Esophagus muscularis mucosa (tissue), 4 donors: Measurements from ENCODE around the gene ARSI. TPM values are rescaled to one million over a fixed set of nuclear protein-coding genes. Genes with fewer than 3 reads are reported as not detected.

Experiments used
- DNase-seq: peaks from one replicate; pipeline ENCODE4 v3.0.0-alpha.2; 2017; ENCODE audit errors: extremely low spot score
- H3K27ac ChIP-seq, 4 donors: fragments of 200-600 bp; sonication (generic); replicated peaks in 1 of 4; 1 replicate in 3 of 4; 2 replicates in 1 of 4; pipeline ENCODE4 v1.5.1; 2016 to 2019; ENCODE audit warnings: mild to moderate bottlenecking in 1 of 4
- H3K27me3 ChIP-seq, 4 donors: fragments of 200-600 bp; sonication (generic); one replicate each; pipeline versions ENCODE4 v1.5.1 to v1.6.0; 2016 to 2019
- H3K36me3 ChIP-seq, 4 donors: fragments of 200-600 bp; sonication (generic); one replicate each; pipeline ENCODE4 v1.5.1; 2016 to 2019
- H3K4me1 ChIP-seq, 4 donors: fragments of 200-600 bp; sonication (generic); one replicate each; pipeline ENCODE4 v1.5.1; 2016 to 2019
- H3K4me3 ChIP-seq, 4 donors: fragments of 200-600 bp; sonication (generic); 1 replicate in 2 of 4; 2 replicates in 2 of 4; pipeline ENCODE4 v1.5.1; 2016 to 2019; ENCODE audit warnings: mild to moderate bottlenecking in 4 of 4, moderate library complexity in 1 of 4
- H3K9me3 ChIP-seq, 4 donors: fragments of 200-600 bp; sonication (generic); 1 replicate in 3 of 4; 2 replicates in 1 of 4; pipeline ENCODE4 v1.5.1; 2016 to 2019
- CTCF ChIP-seq, 3 experiments: fragments of 200-600 bp in 2 of 3; fragments of 450-650 bp in 1 of 3; sonication (generic) in 2 of 3; IDR thresholded peaks; one replicate each; pipeline ENCODE4 v1.5.1; 2017 to 2019; ENCODE audit warnings: antibody characterized with exemption in 3 of 3, mild to moderate bottlenecking in 2 of 3, moderate library complexity in 1 of 3
- EP300 ChIP-seq: sonication (generic); formaldehyde crosslinking; IDR thresholded peaks from one replicate; pipeline ENCODE4 v1.6.1; 2017; ENCODE audit warnings: antibody characterized with exemption
- POLR2A ChIP-seq: fragments of 450-650 bp; IDR thresholded peaks from one replicate; pipeline ENCODE4 v1.6.1; 2017; ENCODE audit warnings: antibody characterized with exemption, moderate library complexity, mild to moderate bottlenecking, low read depth
- POLR2AphosphoS5 ChIP-seq, 2 donors: sonication (generic); formaldehyde crosslinking; IDR thresholded peaks; one replicate each; pipeline ENCODE4 v1.6.1; 2017; ENCODE audit warnings: antibody characterized with exemption in 2 of 2
- WGBS: methylation state at CpG from one replicate; pipeline ENCODE4 v1.1.5; 2018; 5-methylcytosine and 5-hydroxymethylcytosine counted together
- intact Hi-C: fragments of 100-400 bp; cut with DNase I; formaldehyde crosslinking; loops from one replicate; pipeline ENCODE4 v1.15.1; 2023
- total RNA-seq, 4 donors: library from RNA; depleted of rRNA; stranded (reverse); fragments of >200 nt; gene quantifications; one replicate each; pipeline versions ENCODE4 v1.1.0 to v1.2.1, GENCODE V29; 2016

The ARSI gene
- total RNA-seq, 4 donors from 2014 or later = 5.8 to 20.6 (median 10.1) TPM

- peaks cover 2 to 20% (median 13%) of the 10 kb centered on the region in 4 donors for H3K4me1 ChIP-seq
- no peaks in the 10 kb centered on the region for H3K36me3 ChIP-seq
- no peaks in the 10 kb centered on the region for H3K9me3 ChIP-seq
- intact Hi-C loops = no loop called here
- no peak for DNase-seq
- no peaks in the 10 kb centered on the region for H3K27me3 ChIP-seq
- TF ChIP-seq POLR2AphosphoS5 (IDR thresholded peaks at IDR 0.05) (no peak), CTCF (IDR thresholded peaks at IDR 0.05) (no peak), POLR2A (no peak), EP300 (no peak)
- no peak overlapping the region for H3K4me3 ChIP-seq
- WGBS = 80% methylated on average over 8 of the region's 8 CpGs
- H3K27ac ChIP-seq = no peak overlapping the region
Observed at GRCh38 chr5:150323819-150324218, 21.1 kb upstream of the ARSI start.

- Histone ChIP-seq H3K9me3 (no peaks in the 10 kb centered on the region), H3K4me1 (peaks cover 2 to 20% (median 14%) of the 10 kb centered on the region in 4 donors), H3K27me3 (no peaks in the 10 kb centered on the region), H3K27ac (no peak overlapping the region), H3K36me3 (no peaks in the 10 kb centered on the region), H3K4me3 (no peak overlapping the region)
- DNase-seq = no peak
- intact Hi-C loops = no loop called here
- TF ChIP-seq EP300 = no peak
- no peak for TF ChIP-seq POLR2AphosphoS5 (IDR thresholded peaks at IDR 0.05)
- no peak for TF ChIP-seq POLR2A
- WGBS = 88% methylated on average over 6 of the region's 6 CpGs
Observed at GRCh38 chr5:150323092-150323491, 20.4 kb upstream of the ARSI start.

DNA sequence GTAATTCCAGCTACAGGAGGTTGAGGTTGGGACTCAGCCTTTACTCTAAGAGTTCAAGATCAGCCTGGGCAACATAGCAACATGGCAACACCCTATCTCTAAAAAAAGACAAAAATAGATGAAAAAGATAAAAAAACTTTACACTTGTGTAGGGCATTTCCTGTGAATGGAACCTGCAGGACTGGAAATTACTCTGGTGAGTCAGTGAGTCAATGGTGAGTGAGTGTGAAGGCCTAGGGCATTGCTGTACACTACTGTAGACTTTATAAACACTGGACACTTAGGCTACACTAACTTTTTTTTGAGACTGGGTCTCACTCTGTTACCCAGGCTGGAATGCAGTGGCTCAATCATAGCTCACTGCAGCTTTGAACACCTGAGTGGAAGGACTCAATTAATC is 19.5 kb upstream of the ARSI start:
- Histone ChIP-seq H3K4me3 (no peak overlapping the region), H3K27me3 (no peaks in the 10 kb centered on the region), H3K9me3 (no peaks in the 10 kb centered on the region), H3K27ac (no peak overlapping the region), H3K36me3 (no peaks in the 10 kb centered on the region), H3K4me1 (peaks cover 2 to 20% (median 14%) of the 10 kb centered on the region in 4 donors)
- intact Hi-C loops = no loop called here
- no peak for DNase-seq
- TF ChIP-seq EP300 = no peak
- no peak for TF ChIP-seq POLR2AphosphoS5 (IDR thresholded peaks at IDR 0.05)
- no peak for TF ChIP-seq CTCF (IDR thresholded peaks at IDR 0.05)
- no peak for TF ChIP-seq POLR2A

GRCh38 chr5:150321784-150322183 is 19.1 kb upstream of the ARSI start:
- Histone ChIP-seq H3K9me3 (no peaks in the 10 kb centered on the region), H3K36me3 (no peaks in the 10 kb centered on the region), H3K27ac (no peak overlapping the region), H3K4me1 (peaks cover 2 to 20% (median 14%) of the 10 kb centered on the region in 4 donors), H3K4me3 (no peak overlapping the region), H3K27me3 (no peaks in the 10 kb centered on the region)
- no peak for DNase-seq
- intact Hi-C loops = no loop called here
- TF ChIP-seq POLR2AphosphoS5 (IDR thresholded peaks at IDR 0.05) (no peak), POLR2A (no peak), CTCF (IDR thresholded peaks at IDR 0.05) (no peak), EP300 (no peak)
- 100% methylated on average over 1 of the region's 1 CpG for WGBS

GRCh38 chr5:150321211-150321610 is 18.5 kb upstream of the ARSI start:
- Histone ChIP-seq H3K4me1 (peaks cover 2 to 20% (median 14%) of the 10 kb centered on the region in 4 donors), H3K9me3 (no peaks in the 10 kb centered on the region), H3K4me3 (no peak overlapping the region), H3K27me3 (no peaks in the 10 kb centered on the region), H3K27ac (no peak overlapping the region), H3K36me3 (no peaks in the 10 kb centered on the region)
- no peak for DNase-seq
- WGBS = 100% methylated on average over 1 of the region's 1 CpG
- intact Hi-C loops = no loop called here
- TF ChIP-seq POLR2AphosphoS5 (IDR thresholded peaks at IDR 0.05) = no peak
- no peak for TF ChIP-seq POLR2A
- no peak for TF ChIP-seq EP300
- no peak for TF ChIP-seq CTCF (IDR thresholded peaks at IDR 0.05)
